ENCODE results near the gene LMAN2. TPM values are rescaled to one million over a fixed set of nuclear protein-coding genes. Genes with fewer than 3 reads are reported as not detected.
A peak's percentile ranks its signal among the peaks of the same experiment; 100 is the strongest.
"Not testable (repeated sequence)": the region's sequence is repeated elsewhere in the genome, so short reads cannot be mapped to it uniquely, and the experiment has no call there.

Gene LMAN2
- total RNA-seq, 1 donor from 2014 or later, result 90.9 TPM

- DNase-seq (ENCODE audit: low spot score), result no peak
Observed at GRCh38 chr5:177307544-177308363, 43.7 kb downstream of the LMAN2 start.

GRCh38 chr5:177306674-177307543 lies 44.6 kb downstream of the LMAN2 start:
- DNase-seq (ENCODE audit: low spot score), result no peak

GRCh38 chr5:177306103-177306640 lies 45.3 kb downstream of the LMAN2 start:
- DNase-seq (ENCODE audit: low spot score), result not testable (repeated sequence)

DNA sequence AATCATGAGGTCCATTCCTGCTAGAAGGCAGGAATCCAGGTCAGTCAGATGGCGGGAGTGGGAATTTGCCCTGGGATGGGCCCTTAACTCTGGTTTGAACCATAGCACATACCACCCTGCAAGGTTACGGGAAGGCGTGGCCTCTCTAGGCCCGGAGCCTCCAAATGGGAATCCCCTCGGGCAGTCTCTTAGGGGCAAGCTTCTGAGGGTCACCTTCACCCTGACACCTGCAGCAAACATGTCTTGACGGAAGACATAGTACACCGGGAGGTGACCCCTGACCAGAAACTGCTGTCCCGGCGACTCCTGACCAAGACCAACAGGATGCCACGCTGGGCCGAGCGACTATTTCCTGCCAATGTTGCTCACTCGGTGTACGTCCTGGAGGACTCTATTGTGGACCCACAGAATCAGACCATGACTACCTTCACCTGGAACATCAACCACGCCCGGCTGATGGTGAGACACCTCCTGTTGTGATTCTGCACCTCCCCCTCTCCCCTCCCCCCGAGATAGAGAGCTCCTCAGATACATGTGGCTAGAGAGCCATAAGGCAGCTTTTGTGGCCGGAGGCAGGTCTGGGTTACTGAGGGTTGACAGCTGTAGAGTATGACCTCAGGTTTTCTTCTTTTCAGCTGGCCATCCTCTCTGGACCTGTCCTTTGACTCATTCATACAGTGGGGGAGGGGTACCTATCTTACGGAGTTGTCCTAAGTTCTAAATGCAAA lies 46.9 kb downstream of the LMAN2 start:
- no peak for DNase-seq (ENCODE audit: low spot score)

DNA sequence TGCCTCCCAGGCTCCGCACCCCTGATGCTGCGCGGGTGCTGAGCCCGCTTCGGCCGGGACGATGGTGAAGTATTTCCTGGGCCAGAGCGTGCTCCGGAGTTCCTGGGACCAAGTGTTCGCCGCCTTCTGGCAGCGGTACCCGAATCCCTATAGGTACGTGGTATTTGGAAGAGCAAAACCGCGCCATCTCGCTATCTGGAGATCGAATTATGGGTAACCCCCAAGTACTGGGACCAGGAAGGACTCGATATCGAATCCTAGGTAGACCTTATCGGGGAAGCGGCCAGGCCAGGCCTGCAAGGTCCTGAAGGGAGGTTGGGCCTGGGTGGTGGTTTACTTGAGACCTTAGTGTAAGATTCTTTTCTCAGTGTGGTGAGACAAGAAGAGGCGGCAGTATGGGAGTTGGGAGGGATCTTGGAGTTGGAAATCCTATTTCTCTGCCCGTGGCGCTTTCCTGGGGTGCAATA lies 47.5 kb downstream of the LMAN2 start:
- no peak for DNase-seq (ENCODE audit: low spot score)

GRCh38 chr5:177303121-177303924 lies 48.1 kb downstream of the LMAN2 start, which contains the start of the genes PRELID1 and RAB24:
TSS of gene PRELID1 (plus strand) at chr5:177303799. CDS start at chr5:177303986, 187 bp downstream.
TSS of gene RAB24 (minus strand) at chr5:177303719. CDS start at chr5:177303288, 431 bp downstream.
- DNase-seq (ENCODE audit: low spot score), result peak; percentile 96

DNA sequence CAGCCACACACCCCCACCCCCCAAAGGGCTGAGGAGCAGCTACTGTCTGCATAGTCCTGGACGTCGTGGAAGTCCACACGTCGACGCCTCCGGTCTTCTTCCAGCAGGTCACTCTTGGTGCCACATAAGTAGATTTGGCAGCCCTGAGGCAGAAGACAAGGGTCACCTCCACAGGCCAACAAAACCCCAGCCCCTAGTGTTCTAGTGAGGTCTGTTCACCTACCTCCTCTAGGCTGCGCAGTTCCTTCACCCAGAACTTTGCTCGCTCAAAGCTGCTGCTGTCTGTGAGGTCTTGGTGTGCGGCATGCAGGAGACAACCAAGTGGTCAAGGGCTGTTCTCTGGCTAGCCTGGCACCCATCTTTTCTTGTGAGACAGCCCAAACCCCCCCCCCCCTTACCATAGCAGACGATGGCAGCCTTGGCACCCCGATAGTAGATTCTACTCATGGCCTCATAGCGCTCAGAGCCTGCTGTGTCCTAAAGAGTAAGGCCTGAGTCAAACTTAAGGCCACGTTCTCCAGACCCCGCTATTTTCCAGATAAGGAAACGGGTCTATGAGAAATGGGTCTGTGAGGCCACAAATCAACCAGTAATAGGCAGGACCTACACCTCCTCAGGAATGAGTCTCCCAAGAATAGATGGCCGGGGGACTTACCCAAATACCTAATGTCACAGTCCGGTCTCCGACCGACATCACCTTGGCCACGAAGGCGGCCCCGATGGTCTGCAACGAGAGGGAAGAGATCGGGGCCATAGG lies 48.9 kb downstream of the LMAN2 start:
- no peak for DNase-seq (ENCODE audit: low spot score)

GRCh38 chr5:177301503-177302165 lies 49.8 kb downstream of the LMAN2 start:
- DNase-seq (ENCODE audit: low spot score), result no peak

- no peak for DNase-seq (ENCODE audit: low spot score)
Observed at GRCh38 chr5:177300951-177301350, 50.5 kb downstream of the LMAN2 start.

DNA sequence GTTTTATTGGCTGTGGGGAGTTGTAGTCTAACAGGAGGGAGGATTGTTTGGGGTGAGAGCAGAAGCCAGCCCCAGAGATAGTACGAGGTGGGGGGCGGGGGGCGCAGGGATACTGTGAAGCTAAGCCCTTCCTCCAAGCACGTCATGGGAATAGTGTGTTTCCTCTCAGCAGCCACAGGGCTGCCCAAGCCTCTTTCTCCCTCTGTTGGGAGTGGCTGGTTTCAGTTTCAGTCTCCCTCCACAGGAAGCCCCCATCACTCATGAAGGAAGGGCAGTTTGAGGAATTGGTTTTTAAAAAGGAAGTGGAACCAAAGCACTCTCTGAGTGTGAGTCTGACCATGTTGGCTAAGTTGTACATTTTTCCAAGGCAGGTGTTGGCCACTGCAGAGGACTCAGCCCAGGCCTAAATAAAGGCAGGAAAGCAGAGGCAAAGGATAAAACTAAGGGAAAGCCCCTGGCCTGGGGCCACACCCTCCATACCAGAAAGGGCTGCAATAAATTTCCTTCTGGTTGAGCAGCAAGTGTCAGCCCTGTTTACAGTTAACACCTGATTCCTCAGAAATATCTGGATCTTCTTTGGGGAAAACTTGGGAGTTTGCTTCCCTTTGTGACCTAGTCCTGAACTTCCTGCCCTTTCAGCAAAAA lies 51.1 kb downstream of the LMAN2 start:
- no peak for DNase-seq (ENCODE audit: low spot score)

GRCh38 chr5:177299697-177300096 lies 51.8 kb downstream of the LMAN2 start:
- no peak for DNase-seq (ENCODE audit: low spot score)

DNA sequence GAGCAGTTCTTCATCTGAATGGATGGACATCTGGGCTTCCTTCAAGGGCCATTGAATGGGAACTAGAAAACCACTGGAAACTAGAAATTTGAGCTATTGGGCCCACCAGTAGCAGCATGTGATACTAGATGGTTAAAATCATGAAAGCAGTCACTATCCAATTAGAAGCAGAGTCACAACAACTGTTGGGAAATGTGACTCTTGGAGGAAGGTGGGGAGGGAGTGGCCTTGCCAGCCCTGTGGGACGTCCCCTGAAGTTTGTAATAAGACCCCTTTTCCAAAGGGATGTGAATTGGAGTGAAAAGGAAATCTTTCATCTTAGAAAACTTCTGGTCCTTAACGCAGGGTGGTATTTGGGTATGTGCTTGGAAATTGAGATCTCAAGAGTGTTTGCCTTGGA lies 53.5 kb downstream of the LMAN2 start:
- DNase-seq (ENCODE audit: low spot score), result no peak

DNA sequence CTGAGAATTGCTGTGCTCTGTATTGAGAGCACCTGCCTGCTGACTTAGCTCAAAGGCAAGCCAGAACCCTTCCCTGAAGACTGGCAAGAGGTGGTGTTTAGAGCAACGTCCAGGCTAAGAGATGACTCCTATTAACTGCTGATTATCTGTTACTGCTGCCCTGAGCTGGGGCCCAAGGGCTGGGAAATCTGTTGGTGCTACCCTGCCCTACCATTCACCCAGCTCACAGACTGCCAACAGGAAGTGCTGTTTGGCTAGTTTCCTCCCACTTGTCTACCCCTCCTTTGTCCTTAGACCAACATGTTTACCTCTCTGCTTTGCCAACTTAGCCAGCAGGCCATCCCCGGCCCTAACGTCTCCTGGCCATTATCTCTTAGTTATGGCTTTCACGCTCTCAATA lies 54.9 kb downstream of the LMAN2 start:
- DNase-seq (ENCODE audit: low spot score), result no peak

DNA sequence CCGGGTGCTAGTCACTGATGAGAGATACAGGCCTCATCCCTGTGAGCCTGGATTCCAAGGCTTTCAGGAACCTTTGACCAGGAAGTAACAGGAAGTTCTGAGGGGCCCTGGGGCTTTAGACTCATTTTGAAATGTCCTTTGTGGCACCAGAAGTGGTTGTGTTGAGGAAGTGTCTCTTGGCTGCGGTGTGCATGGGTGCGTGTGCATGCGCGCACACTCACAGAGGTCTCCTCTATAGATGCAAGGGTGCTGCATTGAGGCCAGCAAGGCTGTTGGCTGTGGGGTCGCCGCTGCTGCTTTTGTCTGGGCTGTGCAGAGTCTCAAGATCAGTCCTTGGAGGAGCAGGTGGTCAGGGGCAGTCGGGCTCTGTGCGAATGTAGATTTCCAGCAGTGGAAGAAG lies 55.5 kb downstream of the LMAN2 start:
- no peak for DNase-seq (ENCODE audit: low spot score)

DNA sequence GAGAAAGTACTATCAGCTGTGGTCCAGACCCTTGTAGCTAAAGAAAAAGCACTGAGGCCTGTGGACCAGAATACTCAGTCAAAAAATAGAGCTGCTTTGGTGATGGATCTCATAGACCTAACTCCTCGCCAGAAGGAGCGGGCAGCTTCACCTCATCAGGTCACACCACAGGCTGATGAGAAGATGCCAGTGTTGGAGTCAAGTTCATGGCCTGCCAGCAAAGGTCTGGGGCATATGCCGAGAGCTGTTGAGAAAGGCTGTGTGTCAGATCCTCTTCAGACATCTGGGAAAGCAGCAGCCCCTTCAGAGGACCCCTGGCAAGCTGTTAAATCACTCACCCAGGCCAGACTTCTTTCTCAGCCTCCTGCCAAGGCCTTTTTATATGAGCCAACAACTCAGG lies 56.8 kb downstream of the LMAN2 start:
- no peak for DNase-seq (ENCODE audit: low spot score)

DNA sequence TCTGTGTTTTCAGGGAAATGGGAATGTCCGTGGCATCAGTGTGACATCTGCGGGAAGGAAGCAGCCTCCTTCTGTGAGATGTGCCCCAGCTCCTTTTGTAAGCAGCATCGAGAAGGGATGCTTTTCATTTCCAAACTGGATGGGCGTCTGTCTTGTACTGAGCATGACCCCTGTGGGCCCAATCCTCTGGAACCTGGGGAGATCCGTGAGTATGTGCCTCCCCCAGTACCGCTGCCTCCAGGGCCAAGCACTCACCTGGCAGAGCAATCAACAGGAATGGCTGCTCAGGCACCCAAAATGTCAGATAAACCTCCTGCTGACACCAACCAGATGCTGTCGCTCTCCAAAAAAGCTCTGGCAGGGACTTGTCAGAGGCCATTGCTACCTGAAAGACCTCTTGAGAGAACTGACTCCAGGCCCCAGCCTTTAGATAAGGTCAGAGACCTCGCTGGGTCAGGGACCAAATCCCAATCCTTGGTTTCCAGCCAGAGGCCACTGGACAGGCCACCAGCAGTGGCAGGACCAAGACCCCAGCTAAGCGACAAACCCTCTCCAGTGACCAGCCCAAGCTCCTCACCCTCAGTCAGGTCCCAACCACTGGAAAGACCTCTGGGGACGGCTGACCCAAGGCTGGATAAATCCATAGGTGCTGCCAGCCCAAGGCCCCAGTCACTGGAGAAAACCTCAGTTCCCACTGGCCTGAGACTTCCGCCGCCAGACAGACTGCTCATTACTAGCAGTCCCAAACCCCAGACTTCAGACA lies 57.5 kb downstream of the LMAN2 start:
- no peak for DNase-seq (ENCODE audit: low spot score)

DNA sequence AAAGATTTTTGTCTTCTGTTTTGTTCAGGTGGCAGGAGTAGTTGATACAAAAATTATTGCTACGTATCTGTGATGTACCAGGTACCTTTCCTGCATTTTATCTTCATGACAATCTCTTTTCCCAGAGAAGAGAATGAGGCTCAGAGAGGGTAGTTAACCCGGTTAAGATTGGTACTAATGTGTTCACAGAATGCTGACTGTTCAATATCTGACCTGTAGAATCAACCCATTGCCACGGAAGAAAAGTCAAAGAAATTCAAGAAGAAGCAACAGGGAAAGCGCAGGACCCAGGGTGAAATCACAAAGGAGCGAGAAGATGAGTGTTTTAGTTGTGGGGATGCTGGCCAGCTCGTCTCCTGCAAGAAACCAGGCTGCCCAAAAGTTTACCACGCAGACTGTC lies 59.7 kb downstream of the LMAN2 start:
- no peak for DNase-seq (ENCODE audit: low spot score)
